ENCODE results near the gene GPR156.

The GPR156 gene

DNA sequence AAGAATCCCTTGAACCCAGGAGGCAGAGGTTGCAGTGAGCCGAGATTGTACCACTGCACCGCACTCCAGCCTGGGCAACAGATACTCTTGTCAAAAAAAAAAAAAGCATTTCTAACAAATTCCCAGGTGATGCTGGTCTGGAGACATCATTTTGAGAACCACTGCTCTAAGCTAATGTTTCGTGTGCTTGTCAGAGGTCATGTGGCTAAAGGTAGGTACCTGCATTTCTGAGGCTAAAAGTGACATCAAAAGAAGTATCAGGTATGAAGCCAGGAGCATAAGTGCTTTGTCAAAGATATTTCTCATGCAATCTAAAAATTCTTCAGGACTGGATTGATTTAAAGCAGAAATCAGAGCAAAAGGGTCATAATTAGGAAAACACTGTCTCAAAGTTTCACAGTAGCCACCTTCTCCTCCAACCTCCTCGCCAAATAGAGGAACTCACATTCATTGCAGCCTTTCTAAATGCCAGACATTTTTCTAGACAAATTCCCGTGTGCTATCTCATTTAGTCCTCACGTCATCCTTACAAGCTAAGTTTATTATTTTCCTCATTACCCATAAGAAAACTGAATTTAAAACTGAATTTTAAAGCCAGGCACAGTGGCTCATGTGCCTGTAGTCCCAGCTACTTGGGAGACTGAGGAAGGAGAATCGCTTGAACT is 165.0 kb downstream of the GPR156 start:
- no peak for DNase-seq (ENCODE audit: low spot score)
